GM18505 (cell line): ENCODE data around the gene PDE6H.

Source experiments
- ATAC-seq: cut with Tn5 transposase; IDR thresholded peaks from one replicate; pipeline ENCODE4 v1.9.1; 2021; ENCODE audit not compliant: unreplicated experiment
- POLR2A ChIP-seq: IDR thresholded peaks from 4 replicates; pipeline ENCODE4 v1.6.1; 2011; ENCODE audit warnings: borderline replicate concordance; ENCODE audit not compliant: insufficient read depth, insufficient read length; ENCODE audit errors: extremely low read depth

PDE6H gene

DNA sequence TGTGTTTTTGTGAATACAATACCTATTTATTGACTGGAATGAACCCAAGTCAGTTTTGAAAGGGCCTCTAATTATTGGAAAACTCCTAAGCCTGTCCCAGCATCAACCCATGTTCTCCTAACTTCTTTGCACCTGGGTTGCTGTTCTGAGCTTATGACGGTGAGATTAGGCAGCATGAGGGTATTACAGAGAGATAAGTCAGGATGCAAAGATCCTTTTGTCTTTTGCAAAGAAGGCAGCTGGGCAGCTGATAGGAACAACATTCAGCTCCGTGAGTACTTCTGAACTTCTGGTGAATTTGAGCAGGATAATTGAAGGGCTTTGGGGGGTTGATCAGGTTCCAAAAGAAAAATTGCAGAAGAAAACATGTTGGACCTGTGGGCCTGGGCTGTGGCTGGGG, at the start of gene PDE6H:
Gene PDE6H (plus strand): TSS at position 227 of the 400 bp plus-strand sequence. CDS start 4,971 bp downstream, outside the sequence.
- no peak for ATAC-seq
- TF ChIP-seq POLR2A = no peak

DNA sequence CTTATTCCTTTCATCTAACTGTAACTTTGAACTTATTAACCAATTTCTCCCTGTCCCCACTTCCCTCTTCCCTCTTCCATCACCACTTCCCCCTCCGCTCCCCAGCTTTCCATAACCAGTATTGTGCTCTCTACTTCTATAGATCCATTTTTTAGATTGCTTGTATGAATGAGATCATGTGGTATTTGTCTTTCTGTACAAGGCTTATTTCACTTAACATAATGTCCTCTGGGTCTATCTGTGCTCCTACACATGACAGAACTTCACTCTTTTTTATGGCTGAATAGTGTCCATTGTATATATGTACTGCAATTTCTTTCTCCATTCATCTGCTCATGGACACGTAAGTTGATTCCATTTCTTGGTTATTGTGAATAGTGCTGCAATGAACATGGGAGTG, 48.9 kb upstream of the PDE6H start:
- ATAC-seq = no peak

DNA sequence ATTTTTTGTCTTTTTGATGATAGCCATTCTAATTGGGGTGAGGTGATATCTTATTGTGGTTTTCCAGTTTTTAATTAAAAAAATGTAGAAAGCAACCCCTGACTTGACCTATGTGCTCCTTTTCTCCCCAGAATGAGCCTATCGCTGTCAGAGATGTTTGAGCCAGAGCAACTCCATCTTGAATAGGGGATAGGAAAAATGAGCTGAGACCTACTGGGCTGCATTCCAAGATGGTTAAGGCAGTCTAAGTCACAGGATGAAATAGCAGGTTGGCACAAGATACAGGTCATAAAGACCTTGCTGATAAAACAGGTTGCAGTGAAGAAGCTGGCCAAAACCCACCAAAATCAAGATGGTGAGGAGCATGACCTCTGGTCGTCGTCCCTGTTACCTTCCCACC, 48.3 kb upstream of the PDE6H start:
- TF ChIP-seq POLR2A = no peak
- no peak for ATAC-seq

More for the DNA sequence above, 48.9 kb upstream of the PDE6H start:
- TF ChIP-seq POLR2A = no peak

DNA sequence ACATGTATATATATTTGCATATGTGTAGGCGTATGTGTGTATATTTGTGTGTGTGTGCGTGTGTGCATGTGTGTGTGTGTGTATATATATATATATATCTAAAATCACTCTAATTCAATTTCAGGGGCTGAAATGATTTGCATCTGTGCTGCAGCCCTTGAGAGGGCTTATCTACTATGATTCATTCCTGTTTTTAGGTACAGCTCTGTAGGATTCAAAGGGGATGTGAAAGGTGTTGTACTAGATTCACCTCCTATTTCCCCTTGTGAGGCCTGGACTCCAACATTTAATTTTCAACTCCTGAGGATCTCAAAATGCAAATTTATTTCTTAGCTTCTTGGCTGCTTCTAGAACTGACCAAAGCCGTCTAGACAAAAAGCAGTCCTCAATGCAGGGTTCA, 45.6 kb upstream of the PDE6H start:
- no peak for TF ChIP-seq POLR2A
- ATAC-seq = no peak

DNA sequence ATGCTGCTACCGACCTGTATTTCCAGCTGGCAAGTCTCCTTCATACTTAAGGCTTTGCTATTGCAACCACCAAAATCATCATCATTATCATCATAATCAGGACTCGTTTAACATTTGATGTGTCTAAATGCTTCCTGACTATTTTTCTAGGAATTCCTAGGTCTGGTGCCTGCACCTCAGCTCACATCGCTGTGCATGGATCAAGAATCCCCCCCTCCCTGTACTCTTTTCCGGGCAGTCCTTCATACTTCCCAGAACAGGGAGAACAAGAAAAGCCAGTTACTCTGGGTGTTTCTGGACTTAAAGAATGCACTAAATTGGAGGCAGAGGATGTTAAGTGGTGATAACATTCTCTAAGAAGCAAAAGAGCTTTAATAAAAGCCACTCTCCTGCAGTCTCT, 43.9 kb upstream of the PDE6H start:
- no peak for TF ChIP-seq POLR2A
- ATAC-seq = no peak

DNA sequence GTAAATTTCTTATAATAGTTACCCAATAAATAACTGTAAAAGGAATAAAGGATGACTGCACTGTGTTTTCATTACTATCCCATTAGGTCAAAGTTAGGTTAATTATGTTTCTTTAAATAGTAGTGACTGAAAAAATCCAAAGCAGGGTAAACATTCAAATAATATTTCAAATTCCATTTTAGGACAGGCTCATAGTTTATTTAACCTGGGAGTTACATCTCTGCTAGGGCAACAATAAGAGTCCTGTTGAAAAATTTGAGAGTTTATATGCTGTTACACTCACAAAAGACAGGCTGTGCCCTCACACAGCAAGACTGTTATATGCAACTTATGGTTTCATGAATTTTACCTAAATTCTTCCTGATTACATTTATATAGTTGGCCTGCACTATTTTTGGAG, 42.5 kb upstream of the PDE6H start:
- TF ChIP-seq POLR2A = no peak
- ATAC-seq = no peak

DNA sequence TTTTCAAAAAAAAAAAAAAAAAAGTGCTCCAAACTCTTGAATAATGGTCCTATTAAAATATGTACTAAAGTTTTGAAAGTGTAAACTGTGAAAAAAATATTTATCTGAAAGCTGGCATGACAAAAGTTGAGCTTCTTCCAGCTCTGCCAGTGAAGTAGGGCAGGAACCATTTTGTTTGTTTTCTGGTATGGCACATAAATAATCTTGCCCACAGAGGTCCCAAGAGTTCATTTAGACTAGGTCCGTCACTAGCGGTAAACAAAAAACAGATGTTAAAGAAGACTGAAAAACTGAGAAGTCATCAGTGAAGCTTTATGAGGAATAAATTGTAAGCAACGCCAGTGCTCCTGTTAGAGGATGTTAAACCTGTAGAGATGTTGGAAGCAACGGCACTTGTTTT, 41.5 kb upstream of the PDE6H start:
- ATAC-seq = no peak
- TF ChIP-seq POLR2A = no peak

DNA sequence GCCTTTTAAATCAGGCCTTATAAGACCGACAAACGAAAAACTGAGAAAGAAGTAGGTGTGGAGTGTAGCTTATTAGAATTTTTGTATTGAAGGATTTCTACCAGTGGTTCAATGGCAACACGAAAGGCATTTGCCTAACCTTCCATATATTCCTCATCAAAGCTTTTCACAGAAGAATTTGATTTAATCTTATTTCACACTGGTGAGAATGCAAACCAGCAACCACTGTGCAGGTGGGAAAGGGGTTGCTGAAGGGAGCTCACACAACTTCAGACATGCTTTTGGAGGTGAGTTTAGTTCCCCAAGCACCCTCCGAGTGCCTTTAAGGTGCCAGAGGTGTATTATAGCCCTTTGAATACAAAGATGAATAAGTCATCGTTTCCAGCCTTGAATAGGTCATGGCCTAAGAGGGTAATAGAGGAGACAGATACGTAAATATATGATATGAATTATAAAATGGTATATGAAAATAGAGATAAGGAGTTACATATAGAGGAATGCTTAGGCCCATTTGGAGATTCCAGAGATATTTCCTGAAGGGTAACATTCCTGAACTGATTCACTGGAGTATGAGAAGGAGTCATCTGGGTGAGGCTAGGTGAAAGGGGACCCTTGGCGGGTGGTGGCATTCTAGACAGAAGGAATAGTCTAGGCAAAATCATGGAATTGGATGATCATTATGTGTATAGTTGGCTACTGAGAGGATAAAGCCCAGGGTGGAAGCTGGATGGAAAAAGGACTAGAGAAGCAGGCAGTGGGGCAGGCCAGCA, 40.9 kb upstream of the PDE6H start:
- no peak for TF ChIP-seq POLR2A
- ATAC-seq = no peak

DNA sequence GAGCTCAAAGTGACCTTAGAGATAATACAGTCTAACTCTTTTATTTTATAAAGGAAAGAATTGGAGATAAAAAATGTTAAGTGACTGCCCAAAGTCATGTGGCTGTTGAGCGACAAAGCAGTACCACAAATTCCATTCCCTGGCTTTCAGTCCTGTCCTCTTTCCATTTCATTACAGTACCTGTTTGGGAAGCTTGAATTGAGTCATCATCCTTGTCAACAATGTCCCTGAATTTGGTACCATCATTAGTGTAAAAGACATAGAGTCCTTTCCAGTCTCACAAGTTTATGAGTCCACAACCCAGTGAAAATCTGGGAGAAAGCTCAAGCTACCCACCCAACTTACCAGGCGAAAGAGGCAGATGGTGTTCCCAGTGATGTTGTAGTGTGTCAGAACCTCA, 38.3 kb upstream of the PDE6H start:
- TF ChIP-seq POLR2A = no peak
- ATAC-seq = no peak

DNA sequence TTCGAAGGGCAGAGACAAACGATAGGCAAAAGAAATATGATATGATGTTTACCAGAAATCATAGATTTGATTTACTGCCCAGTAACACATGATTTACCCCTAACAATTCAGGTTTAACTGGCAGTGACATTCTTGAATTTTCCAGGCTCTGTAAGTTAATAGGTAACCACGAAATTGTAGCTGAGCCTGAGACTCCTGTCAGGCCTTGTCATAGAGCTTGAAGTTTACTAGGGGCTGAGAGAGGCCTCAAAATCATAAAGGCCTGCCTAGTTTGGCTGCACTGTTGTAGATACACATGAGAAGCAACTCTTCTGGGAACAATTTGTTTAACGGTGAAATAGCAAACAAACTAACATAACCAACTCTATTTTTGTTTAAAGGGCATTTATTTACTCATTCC, 37.8 kb upstream of the PDE6H start:
- no peak for ATAC-seq
- no peak for TF ChIP-seq POLR2A

DNA sequence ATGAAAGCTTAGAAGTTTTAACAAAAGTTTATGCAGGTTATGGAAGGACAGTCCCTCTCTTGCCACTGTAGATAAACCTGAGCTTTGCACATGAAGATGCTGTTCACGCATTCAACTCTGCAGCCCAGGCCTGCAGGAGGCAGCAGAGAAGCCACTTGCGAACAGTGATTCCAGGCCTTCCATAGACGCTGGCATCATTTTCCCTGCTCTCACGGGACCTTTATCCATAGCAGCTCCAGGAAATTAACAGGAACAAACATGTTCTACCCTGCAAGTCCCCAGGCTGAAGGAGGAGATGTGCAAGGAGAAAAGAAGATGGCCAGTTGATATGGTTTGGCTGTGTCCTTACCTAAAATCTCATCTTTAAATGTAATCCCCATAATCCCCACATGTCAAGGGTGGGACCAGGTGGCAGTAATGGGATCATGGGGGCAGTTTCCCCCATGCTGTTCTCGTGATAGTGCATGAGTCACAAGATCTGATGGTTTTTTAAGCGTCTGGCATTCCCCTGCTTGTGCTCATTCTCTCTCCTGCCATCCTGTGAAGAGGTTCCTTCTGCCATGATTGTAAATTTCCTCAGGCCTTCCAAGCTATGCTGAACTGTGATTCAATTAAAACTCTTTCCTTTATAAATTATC, 36.5 kb upstream of the PDE6H start:
- no peak for ATAC-seq
- TF ChIP-seq POLR2A = no peak

DNA sequence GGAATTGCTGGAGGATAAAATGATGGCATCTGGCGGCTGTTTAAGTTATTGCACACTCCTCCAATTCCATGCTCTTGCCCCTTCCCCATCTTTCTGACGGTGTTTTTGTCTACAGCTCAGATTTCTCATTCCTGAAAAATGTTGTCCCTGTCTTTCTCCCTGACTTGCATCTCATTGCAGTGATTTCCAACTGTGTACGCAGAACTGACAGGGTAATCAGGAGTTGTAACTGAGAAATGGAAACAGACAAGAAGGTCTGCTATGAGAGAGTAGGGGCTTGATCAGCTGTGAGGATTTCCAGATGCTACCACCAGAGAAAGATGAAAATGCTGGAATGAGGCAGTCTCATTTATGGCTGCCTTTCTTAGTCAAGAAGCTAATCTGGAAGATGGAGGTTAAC, 35.8 kb upstream of the PDE6H start:
- ATAC-seq = no peak
- no peak for TF ChIP-seq POLR2A

DNA sequence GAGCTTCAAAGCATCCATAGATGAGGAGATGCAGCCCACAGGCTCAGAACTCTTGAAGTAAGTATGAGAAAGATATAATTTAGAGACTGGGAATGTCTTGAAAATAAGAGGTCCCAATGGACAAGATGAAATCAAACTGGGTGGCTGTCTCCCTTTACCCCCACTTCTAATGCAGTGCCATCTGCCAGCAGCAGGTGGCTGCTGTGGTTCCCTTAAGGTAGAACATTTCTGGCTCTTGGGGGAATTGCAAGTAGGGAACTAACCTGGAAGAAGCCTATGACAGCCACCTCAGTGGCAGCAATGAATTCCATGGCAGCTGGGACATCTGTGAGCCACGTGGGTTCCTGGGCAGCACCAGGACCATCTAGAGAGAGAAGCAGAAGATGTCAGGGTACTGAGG, 35.2 kb upstream of the PDE6H start:
- no peak for ATAC-seq
- TF ChIP-seq POLR2A = no peak

DNA sequence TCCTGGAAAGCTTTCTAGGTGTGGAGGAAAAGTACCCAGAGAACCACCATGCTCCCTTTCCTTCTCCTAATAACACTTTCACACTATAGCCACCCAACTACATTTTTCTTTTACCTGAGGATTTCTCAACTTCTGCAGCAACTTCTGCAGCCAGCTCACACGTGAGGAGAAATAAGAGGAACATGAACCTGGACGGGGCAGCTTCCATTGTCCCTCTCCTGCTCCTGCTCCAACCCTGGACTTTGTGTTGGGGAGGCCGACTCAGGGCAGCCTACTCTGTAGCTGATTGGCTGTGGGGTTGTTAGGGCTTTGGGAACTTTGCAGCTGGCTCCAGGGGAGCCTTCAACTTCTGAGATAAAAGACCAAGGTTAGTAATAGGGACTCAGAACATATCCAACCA, 34.5 kb upstream of the PDE6H start, which contains the start of gene ERP27:
Gene ERP27 (minus strand): TSS at position 237 of the 400 bp plus-strand sequence. CDS start 29 bp downstream, at position 208.
- ATAC-seq = no peak
- TF ChIP-seq POLR2A = no peak
